Cardiac fibroblast (primary cell): ENCODE data around the gene RAB1A.

Experiments used
- DNase-seq, 2 donors: peaks; one replicate each; pipeline versions ENCODE4 v3.0.0 to v3.0.0-alpha.2; 2010; ENCODE audit warnings: low read depth in 2 of 2
- H3K4me3 ChIP-seq, 2 donors: replicated peaks in 1 of 2; 1 replicate in 1 of 2; 2 replicates in 1 of 2; pipeline ENCODE4 v1.5.1; 2011; ENCODE audit warnings: low read depth in 2 of 2, low read length in 2 of 2, mild to moderate bottlenecking in 2 of 2, moderate library complexity in 1 of 2
- TF ChIP-seq, protein P1 (sequence below): IDR thresholded peaks from one replicate; pipeline ENCODE4 v1.5.1; 2011; ENCODE audit warnings: low read depth, mild to moderate bottlenecking, low read length, inconsistent platforms

Gene RAB1A

DNA sequence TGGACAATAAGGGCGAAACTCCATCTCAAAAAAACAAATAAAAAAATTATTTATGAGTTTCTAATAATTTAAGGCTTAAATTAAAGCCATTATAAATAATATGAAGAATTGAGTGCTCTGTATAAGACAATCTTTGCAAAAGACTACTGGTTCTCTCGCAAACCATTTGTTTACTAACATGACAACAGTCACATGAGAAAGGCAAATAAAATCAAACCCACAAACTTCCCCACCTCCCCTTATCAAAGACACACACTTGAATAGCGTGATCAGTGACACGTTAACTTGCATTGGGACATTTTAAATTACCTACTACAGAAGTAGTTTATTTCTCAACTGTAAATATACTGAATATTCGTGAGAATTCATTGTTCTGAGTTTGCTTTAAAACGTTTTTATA lies 21.1 kb downstream of the RAB1A start:
- no peak for DNase-seq
- TF ChIP-seq, protein P1, sequence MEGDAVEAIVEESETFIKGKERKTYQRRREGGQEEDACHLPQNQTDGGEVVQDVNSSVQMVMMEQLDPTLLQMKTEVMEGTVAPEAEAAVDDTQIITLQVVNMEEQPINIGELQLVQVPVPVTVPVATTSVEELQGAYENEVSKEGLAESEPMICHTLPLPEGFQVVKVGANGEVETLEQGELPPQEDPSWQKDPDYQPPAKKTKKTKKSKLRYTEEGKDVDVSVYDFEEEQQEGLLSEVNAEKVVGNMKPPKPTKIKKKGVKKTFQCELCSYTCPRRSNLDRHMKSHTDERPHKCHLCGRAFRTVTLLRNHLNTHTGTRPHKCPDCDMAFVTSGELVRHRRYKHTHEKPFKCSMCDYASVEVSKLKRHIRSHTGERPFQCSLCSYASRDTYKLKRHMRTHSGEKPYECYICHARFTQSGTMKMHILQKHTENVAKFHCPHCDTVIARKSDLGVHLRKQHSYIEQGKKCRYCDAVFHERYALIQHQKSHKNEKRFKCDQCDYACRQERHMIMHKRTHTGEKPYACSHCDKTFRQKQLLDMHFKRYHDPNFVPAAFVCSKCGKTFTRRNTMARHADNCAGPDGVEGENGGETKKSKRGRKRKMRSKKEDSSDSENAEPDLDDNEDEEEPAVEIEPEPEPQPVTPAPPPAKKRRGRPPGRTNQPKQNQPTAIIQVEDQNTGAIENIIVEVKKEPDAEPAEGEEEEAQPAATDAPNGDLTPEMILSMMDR: no peak
- no peak overlapping the region for H3K4me3 ChIP-seq

DNA sequence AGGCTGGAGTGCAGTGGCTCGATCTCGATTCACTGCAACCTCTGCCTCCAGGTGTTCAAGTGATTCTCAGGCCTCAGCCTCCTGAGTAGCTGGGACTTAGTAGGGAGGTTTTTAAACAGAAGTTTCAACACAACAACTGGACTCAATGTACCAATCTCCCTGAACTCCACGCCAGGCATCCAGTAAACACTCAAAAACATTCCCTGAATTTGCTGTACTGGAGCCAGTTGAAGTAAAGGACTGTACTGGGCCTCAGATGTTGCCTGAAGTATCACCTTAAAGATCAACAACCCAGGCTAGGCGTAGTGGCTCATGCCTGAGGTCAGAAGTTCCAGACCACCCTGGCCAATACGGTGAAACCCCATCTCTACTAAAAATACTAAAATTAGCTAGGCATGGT lies 22.4 kb downstream of the RAB1A start:
- TF ChIP-seq, protein P1: no peak
- no peak overlapping the region for H3K4me3 ChIP-seq
- DNase-seq: no peak

DNA sequence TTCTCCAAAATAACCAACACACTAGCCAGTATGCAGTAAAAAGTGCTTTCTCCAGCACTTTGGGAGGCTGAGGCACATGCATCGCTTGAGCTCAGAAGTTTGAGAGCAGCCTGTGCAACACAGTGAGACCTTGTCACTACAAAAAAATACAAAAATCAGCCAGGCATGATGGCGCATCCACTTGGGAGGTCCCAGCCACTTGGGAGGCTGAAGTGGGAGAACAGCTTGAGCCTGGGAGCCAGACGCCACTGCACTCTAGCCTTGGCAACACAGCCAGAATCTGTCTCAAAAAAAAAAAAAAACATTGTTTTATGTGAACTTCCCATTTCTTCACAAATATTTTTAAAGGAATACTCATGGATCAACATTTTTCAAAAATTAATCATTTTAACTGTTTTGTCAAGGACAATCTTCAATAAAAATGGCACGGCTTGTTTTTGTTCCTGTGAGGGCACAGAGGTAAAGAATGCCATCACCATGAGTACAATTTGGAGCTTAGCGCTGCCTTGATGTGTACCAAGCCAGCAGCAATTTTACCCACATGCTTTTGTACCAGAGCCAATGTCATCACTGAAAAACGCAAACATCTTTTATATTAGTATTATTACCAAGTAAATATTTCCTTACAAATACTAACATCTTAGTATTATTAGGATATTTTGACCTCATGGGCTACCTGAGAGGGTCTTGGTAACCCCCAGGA lies 26.7 kb downstream of the RAB1A start:
- TF ChIP-seq, protein P1: no peak
- H3K4me3 ChIP-seq: no peak overlapping the region
- DNase-seq: peak in 1 of 2 donors; percentile 25

DNA sequence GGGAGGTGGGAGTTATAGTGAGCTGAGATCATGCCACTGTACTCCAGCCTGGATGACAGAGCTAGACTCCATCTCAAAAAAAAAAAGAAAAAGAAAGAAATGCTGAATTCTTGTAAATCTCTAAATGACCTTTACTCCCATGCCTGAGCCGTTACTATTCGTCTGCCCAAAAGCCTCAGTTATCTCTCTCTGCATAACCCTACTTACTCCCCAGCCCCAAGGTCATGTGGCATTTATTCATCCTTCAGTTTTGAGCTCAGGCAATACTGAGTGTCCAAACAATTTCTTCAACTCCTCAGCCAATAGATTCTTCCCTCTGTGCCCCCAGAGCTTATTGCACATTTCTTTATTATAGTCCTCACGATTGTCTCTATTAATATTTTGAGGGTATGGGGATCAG lies 28.8 kb downstream of the RAB1A start:
- DNase-seq: no peak
- H3K4me3 ChIP-seq: no peak overlapping the region
- TF ChIP-seq, protein P1: no peak

DNA sequence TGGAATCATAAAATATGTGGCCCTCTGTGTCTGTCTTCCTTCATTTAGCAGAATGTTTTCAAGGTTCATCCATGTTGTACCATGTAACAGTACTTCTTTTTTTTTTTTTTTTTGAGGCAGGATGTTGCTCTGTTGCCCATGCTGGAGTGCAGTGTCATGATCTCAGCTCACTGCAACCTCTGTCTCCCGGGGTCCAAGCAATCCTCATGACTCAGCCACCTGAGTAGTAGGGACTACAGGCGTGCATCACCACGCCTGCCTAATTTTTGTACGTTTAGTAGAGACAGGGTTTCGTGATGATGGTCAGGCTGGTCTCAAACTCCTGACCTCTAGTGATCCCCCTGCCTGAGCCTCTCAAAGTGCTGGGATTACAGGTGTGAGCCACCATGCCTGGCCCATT lies 31.2 kb downstream of the RAB1A start:
- DNase-seq: peak in 1 of 2 donors; percentile 51
- H3K4me3 ChIP-seq: no peak overlapping the region
- TF ChIP-seq, protein P1: no peak

DNA sequence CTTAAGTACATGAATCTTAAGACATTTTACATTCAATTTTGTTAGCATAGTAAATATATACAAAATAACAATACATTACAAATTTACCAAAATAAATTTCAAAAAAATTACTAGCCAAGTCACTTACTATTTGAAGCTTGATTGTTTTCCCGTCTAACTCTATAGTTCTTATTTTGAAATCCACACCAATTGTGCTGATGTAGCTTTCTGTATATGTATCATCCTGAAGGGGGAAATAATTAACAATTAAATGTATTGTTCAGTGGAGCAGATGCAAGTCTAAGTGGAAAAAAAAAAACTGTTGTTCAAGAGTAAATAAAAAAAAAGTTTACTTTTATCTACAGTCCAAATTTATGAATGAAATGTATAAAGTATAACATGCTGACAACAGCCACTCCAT lies 32.1 kb downstream of the RAB1A start:
- no peak overlapping the region for H3K4me3 ChIP-seq

More for the DNA sequence above, 32.1 kb downstream of the RAB1A start:
- TF ChIP-seq, protein P1: no peak
- DNase-seq: no peak
